Measurements from ENCODE around the gene SRM.
"Not testable (repeated sequence)": the region's sequence is repeated elsewhere in the genome, so short reads cannot be mapped to it uniquely, and the experiment has no call there.

Gene SRM

DNA sequence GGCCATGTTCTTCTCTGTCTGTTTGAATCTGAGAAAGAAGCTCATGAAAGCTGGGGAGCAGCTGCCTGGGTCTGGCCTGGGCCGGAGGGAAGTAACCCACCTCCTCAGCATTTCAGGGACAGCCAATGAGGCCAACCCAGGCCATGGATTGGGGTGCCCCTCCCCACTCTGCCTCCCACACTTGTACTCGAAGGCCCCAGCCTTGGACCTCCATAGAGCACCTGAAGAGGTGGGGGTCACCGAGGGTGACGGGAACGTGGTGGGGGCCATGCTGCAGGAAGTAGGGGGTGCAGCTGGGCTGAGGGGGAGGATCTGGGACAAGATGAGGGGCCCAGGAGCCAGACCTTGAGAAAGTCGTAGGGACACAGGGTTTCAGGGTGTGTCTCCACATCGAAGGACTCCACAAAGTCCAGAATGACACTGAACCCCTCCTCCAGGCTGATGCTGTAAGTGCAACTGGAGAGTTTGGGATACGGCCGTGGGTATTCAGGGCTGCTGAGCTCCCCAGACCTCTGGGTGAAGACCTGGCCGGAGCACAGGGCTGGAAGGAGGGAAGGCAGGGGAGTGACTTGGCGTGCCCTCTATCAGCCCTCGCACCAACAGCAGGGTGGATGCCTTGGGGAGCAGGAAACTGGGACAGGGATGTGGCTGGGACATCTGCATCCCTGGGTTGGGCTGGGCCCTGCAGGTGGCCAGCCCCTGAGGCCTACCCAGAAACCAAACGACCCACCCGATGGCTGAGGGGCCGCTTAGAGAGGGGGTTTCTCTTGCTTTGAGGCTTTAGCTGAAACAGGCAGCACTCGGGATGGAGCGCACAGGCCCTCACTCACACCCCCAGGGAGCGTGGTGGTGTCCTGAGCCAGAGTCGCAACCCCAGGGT lies 16.6 kb downstream of the SRM start:
- no peaks in the 10 kb centered on the region for H3K27me3 ChIP-seq (ENCODE audit: insufficient read depth, low read length)
- WGBS = 87% methylated on average over 19 of the region's 19 CpGs

DNA sequence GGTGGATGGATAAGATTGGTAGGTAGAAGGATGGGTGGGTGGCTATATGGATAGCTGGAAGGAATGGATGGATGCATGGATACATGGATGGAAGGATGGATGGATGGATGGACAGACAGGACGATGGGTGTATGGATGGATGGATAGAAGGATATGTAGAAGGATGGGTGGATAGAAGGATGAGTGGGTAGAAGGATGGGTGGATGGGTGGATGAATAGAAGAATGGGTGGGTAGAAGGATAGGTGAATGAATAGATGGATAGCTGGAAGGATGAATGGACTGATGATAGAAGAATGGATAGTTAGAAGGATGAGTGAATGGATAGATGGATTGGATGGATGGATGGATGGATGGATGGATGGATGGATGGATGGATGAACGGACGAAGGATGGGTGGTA lies 17.8 kb downstream of the SRM start:
- Histone ChIP-seq H3K9ac (ENCODE audit: low read depth, low read length) (no peak overlapping the region), H3K27me3 (ENCODE audit: insufficient read depth, low read length) (no peaks in the 10 kb centered on the region), H3K36me3 (ENCODE audit: insufficient read depth, low read length) (no peaks in the 10 kb centered on the region), H3K27ac (ENCODE audit: low read depth, low read length) (no peak overlapping the region), H3K4me3 (ENCODE audit: low read length) (no peak overlapping the region), H3K9me3 (ENCODE audit: insufficient read depth, low read depth, low read length) (no peaks in the 10 kb centered on the region), H3K4me1 (ENCODE audit: insufficient read depth, low read length) (no peaks in the 10 kb centered on the region)
- 83% methylated on average over 3 of the region's 3 CpGs for WGBS

More for the DNA sequence above, 16.6 kb downstream of the SRM start:
- Histone ChIP-seq H3K9ac (ENCODE audit: low read depth, low read length) (no peak overlapping the region), H3K4me1 (ENCODE audit: insufficient read depth, low read length) (no peaks in the 10 kb centered on the region), H3K4me3 (ENCODE audit: low read length) (no peak overlapping the region), H3K27ac (ENCODE audit: low read depth, low read length) (no peak overlapping the region), H3K9me3 (ENCODE audit: insufficient read depth, low read depth, low read length) (no peaks in the 10 kb centered on the region), H3K36me3 (ENCODE audit: insufficient read depth, low read length) (no peaks in the 10 kb centered on the region)

DNA sequence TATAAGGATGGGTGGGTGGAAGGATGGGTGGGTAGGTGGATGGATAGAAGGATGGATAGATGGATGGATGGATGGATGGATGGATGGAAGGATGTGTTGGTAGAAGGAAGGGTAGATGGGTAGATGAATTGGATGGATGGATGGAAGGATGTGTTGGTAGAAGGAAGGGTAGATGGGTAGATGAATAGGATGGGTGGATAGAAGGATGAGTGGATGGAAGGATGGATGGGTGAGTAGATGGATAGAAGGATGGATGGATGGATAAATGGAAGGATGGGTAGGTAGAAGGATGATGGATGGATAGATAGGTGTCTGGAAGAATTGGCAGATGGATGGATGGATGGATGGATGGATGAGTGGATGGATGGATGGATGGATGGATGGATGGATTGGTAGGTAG lies 18.8 kb downstream of the SRM start:
- Histone ChIP-seq H3K27me3 (ENCODE audit: insufficient read depth, low read length) (no peaks in the 10 kb centered on the region), H3K36me3 (ENCODE audit: insufficient read depth, low read length) (no peaks in the 10 kb centered on the region), H3K4me3 (ENCODE audit: low read length) (no peak overlapping the region), H3K9me3 (ENCODE audit: insufficient read depth, low read depth, low read length) (no peaks in the 10 kb centered on the region), H3K4me1 (ENCODE audit: insufficient read depth, low read length) (no peaks in the 10 kb centered on the region), H3K27ac (ENCODE audit: low read depth, low read length) (no peak overlapping the region), H3K9ac (ENCODE audit: low read depth, low read length) (no peak overlapping the region)

DNA sequence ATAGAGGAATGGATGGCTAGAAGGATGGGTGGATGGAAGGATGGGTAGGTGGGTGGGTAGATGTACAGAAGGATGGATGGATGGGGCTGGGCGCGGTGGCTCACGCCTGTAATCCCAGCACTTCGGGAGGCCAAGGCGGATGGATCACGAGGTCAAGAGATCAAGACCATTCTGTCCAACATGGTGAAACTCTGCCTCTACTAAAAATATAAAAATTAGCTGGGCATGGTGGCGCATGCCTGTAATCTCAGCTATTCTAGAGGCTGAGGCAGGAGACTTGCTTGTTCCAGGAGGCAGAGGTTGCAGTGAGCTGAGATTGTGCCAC lies 19.8 kb downstream of the SRM start:
- H3K9me3 ChIP-seq (ENCODE audit: insufficient read depth, low read depth, low read length); H3K27me3 ChIP-seq (ENCODE audit: insufficient read depth, low read length); H3K36me3 ChIP-seq (ENCODE audit: insufficient read depth, low read length); H3K4me3 ChIP-seq (ENCODE audit: low read length); H3K4me1 ChIP-seq (ENCODE audit: insufficient read depth, low read length); H3K9ac ChIP-seq (ENCODE audit: low read depth, low read length); H3K27ac ChIP-seq (ENCODE audit: low read depth, low read length): not testable (repeated sequence)
- whole genome bisulfite sequencing = 95% methylated on average over 7 of the region's 7 CpGs

DNA sequence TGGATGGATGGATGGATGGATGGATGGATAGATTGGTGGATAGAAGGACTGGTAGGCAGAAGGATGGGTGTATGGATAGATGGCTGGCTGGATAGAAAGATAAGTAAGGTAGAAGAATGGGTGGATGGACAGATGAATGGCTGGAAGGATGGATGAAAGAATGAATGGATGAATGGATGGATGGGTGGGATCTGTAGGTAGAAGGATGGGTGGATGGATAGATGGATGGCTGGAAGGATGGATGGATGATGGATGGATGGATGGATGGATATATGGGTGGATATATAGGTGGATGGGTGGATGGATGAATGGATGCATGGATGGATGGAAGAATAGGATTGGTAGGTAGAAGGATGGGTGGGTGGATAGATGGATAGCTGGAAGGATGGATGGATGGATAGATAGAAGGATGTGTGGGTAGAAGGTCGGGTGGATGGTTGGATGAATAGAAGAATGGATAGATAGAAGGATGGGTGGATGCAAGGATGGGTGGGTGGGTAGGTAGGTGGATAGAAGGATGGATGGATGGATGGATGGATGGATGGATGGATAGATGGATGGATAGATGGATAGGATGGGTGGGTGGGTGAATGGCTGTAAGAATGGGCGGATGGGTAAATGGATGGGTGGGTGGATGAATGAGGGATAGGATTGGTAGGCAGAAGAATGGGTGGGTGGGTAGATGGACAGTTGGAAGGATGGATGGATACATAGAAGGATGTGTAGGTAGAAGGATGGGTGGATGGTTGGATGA lies 20.3 kb downstream of the SRM start:
- H3K27me3 ChIP-seq (ENCODE audit: insufficient read depth, low read length) = no peaks in the 10 kb centered on the region
- 80% methylated on average over 2 of the region's 2 CpGs for WGBS

DNA sequence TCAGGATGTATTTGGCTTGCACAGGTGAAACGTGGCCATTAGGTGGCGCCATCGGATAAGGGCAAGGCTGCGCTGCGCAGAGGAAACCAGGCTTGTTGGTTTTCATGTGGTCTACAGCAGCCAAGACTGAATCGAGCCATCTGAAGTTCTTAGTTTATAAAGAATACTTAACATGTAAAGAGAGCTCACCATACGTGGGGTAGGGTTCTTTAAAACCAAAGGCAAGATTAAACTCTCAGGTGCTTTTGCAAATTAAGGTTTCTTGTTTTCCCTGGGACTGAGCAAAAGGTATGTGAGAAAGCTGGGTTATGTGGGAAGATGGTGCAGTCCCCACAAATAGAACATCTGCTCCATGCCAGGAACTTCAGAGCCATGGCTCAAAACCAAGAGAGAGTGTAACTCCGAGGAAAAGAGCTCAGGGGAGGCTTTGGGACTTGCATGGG lies 22.1 kb downstream of the SRM start:
- Histone ChIP-seq H3K27me3 (ENCODE audit: insufficient read depth, low read length) (no peaks in the 10 kb centered on the region), H3K9me3 (ENCODE audit: insufficient read depth, low read depth, low read length) (no peaks in the 10 kb centered on the region), H3K36me3 (ENCODE audit: insufficient read depth, low read length) (no peaks in the 10 kb centered on the region), H3K4me3 (ENCODE audit: low read length) (no peak overlapping the region), H3K27ac (ENCODE audit: low read depth, low read length) (no peak overlapping the region), H3K9ac (ENCODE audit: low read depth, low read length) (no peak overlapping the region), H3K4me1 (ENCODE audit: insufficient read depth, low read length) (no peaks in the 10 kb centered on the region)
- WGBS = 6% methylated on average over 7 of the region's 8 CpGs

More for the DNA sequence above, 20.3 kb downstream of the SRM start:
- Histone ChIP-seq H3K9ac (ENCODE audit: low read depth, low read length) (no peak overlapping the region), H3K4me1 (ENCODE audit: insufficient read depth, low read length) (no peaks in the 10 kb centered on the region), H3K9me3 (ENCODE audit: insufficient read depth, low read depth, low read length) (no peaks in the 10 kb centered on the region), H3K4me3 (ENCODE audit: low read length) (no peak overlapping the region), H3K27ac (ENCODE audit: low read depth, low read length) (no peak overlapping the region), H3K36me3 (ENCODE audit: insufficient read depth, low read length) (no peaks in the 10 kb centered on the region)

DNA sequence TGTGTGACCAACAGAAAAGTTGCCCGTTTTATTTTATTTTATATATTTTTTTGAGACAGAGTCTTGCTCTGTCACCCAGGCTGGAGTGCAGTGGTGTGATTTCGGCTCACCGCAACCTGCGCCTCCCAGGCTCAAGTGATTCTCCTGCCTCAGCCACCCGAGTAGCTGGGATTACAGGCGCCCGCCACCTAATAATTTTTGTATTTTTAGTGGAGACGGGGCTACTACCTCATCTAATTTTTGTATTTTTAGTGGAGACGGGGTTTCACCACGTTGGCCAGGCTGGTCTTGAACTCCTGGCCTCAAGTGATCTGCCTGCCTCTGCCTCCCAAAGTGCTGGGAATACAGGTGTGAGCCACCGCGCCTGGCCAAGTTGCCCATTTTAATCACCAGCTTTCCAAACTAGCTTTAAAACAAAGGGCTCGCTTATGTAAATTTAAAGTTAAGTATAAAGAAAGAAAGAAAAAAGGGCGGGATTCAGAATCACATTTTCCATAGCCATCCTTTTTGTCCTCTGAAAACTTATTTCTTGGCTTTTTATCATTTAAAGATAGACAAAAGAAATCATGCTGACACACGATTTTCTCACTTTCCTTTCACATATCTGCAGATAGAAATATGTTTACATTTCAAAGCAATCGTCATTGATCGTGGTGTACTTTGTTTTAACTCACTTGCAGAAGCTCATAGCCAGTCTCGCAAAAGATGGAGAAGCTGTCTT lies 22.6 kb downstream of the SRM start:
- not testable (repeated sequence) for H3K27me3 ChIP-seq (ENCODE audit: insufficient read depth, low read length); H3K4me3 ChIP-seq (ENCODE audit: low read length); H3K9me3 ChIP-seq (ENCODE audit: insufficient read depth, low read depth, low read length); H3K9ac ChIP-seq (ENCODE audit: low read depth, low read length); H3K36me3 ChIP-seq (ENCODE audit: insufficient read depth, low read length); H3K4me1 ChIP-seq (ENCODE audit: insufficient read depth, low read length); H3K27ac ChIP-seq (ENCODE audit: low read depth, low read length)
- WGBS = 69% methylated on average over 16 of the region's 18 CpGs

DNA sequence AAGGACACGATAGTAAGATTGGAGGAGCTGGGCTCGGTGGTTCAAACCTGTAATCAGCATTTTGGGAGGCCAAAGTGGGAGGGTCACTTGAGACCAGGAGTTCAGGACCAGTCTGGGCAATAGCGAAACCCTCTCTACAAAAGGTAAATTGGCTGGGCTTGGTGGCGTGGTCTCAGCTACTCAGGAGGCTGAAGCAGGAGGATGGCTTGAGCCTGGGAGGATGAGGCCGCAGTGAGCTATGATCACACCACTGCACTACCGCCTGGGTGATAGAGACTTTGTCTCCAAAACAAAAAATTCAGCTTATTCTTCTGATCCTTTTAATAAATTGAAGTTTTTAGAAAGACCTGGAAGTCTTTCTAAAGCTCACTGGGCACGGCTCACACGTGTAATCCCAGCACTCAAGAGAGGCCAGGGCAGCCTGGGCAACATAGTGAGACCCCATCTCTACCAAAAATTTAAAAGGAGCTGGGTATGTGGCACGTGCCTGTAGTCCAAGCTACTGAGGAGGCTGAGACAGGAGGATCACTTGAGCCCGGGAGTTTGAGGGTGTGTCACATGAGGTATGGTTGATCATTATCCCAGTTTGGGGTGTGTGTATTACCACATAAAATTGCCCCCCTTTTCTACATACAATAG lies 28.1 kb downstream of the SRM start:
- no peak overlapping the region for H3K4me3 ChIP-seq (ENCODE audit: low read length)
- no peaks in the 10 kb centered on the region for H3K9me3 ChIP-seq (ENCODE audit: insufficient read depth, low read depth, low read length)
- no peaks in the 10 kb centered on the region for H3K4me1 ChIP-seq (ENCODE audit: insufficient read depth, low read length)
- whole genome bisulfite sequencing = 94% methylated on average over 9 of the region's 10 CpGs
- H3K36me3 ChIP-seq (ENCODE audit: insufficient read depth, low read length) = peaks cover 25% of the 10 kb centered on the region
- H3K27ac ChIP-seq (ENCODE audit: low read depth, low read length) = no peak overlapping the region
- no peak overlapping the region for H3K9ac ChIP-seq (ENCODE audit: low read depth, low read length)
- no peaks in the 10 kb centered on the region for H3K27me3 ChIP-seq (ENCODE audit: insufficient read depth, low read length)

DNA sequence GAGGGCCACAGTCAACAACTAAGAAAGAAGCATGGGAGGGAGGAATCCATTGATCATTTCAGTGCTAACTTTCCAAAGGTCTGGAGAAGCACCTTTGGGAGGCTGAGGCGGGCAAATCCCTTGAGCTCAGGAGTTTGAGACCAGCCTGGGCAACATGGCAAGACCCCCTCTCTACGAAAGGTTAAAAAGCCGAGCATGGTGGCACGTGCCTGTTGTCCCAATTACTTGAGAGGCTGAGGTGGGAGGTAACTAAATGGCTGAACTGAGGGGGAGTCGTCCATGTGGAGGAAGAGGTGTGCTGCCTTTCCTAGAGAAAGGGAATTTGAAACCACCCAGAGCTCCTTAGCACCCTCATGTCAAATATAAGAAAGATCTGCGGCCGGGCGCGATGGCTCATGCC lies 29.0 kb downstream of the SRM start:
- H3K9ac ChIP-seq (ENCODE audit: low read depth, low read length) = no peak overlapping the region
- 0 out of 2 replicates have a peak overlapping the region, but pooled peaks have one; percentile 46 for H3K27ac ChIP-seq (ENCODE audit: low read depth, low read length)
- WGBS = 94% methylated on average over 9 of the region's 9 CpGs
- H3K4me1 ChIP-seq (ENCODE audit: insufficient read depth, low read length) = no peaks in the 10 kb centered on the region
- H3K36me3 ChIP-seq (ENCODE audit: insufficient read depth, low read length) = peaks cover 34% of the 10 kb centered on the region
- H3K4me3 ChIP-seq (ENCODE audit: low read length) = no peak overlapping the region
- no peaks in the 10 kb centered on the region for H3K9me3 ChIP-seq (ENCODE audit: insufficient read depth, low read depth, low read length)
- no peaks in the 10 kb centered on the region for H3K27me3 ChIP-seq (ENCODE audit: insufficient read depth, low read length)

DNA sequence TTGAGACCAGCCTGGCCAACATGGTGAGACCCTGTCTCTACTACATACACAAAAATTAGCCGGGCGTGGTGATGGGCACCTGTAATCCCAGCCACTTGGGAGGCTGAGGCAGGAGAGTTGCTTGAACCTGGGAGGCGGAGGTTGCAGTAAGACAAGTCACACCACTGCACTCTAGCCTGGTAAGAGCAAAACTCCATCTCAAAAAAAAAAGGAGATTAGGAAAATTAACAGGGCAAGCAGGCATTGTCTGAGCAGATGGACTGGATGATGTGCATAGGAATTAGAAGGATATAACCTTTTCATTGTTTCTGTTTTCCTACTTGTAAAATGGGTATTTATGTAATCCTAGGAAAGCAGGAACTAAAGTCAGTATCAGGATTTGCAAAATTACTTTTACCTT lies 31.8 kb downstream of the SRM start:
- H3K9me3 ChIP-seq (ENCODE audit: insufficient read depth, low read depth, low read length) = no peaks in the 10 kb centered on the region
- no peak overlapping the region for H3K9ac ChIP-seq (ENCODE audit: low read depth, low read length)
- no peaks in the 10 kb centered on the region for H3K27me3 ChIP-seq (ENCODE audit: insufficient read depth, low read length)
- peaks cover 62% of the 10 kb centered on the region for H3K36me3 ChIP-seq (ENCODE audit: insufficient read depth, low read length)
- no peak overlapping the region for H3K27ac ChIP-seq (ENCODE audit: low read depth, low read length)
- 98% methylated on average over 3 of the region's 3 CpGs for WGBS
- no peak overlapping the region for H3K4me3 ChIP-seq (ENCODE audit: low read length)
- H3K4me1 ChIP-seq (ENCODE audit: insufficient read depth, low read length) = no peaks in the 10 kb centered on the region

DNA sequence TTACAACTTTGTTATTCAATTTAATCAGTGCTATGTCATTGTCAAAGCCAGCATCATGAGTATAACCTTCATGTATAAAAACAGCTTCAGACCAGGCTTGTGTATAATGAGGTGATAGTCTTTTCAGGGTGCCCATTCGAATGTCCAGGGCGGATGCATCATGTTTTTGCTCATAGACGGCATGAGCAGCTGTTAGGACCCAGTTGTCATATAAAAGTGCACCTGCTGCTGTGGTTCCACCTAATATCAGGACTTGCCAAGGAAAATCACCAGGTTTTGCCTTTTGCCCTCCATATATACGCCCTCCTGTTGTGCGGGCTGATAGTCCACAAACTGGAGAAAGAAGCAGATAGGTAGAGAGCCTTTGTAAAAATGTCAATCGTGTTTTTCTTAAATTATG lies 32.5 kb downstream of the SRM start:
- no peak overlapping the region for H3K27ac ChIP-seq (ENCODE audit: low read depth, low read length)
- H3K9ac ChIP-seq (ENCODE audit: low read depth, low read length) = no peak overlapping the region
- H3K36me3 ChIP-seq (ENCODE audit: insufficient read depth, low read length) = peaks cover 69% of the 10 kb centered on the region
- no peaks in the 10 kb centered on the region for H3K4me1 ChIP-seq (ENCODE audit: insufficient read depth, low read length)
- 87% methylated on average over 6 of the region's 6 CpGs for WGBS
- no peaks in the 10 kb centered on the region for H3K9me3 ChIP-seq (ENCODE audit: insufficient read depth, low read depth, low read length)
- no peaks in the 10 kb centered on the region for H3K27me3 ChIP-seq (ENCODE audit: insufficient read depth, low read length)
- H3K4me3 ChIP-seq (ENCODE audit: low read length) = no peak overlapping the region

Measured in HUES64 (cell line).